Measurements from ENCODE around the gene OR1F1. TPM values are rescaled to one million over a fixed set of nuclear protein-coding genes. Genes with fewer than 3 reads are reported as not detected.
"Not testable (repeated sequence)": the region's sequence is repeated elsewhere in the genome, so short reads cannot be mapped to it uniquely, and the experiment has no call there.

The OR1F1 gene
- total and polyA plus RNA-seq, 11 donors: not detected

DNA sequence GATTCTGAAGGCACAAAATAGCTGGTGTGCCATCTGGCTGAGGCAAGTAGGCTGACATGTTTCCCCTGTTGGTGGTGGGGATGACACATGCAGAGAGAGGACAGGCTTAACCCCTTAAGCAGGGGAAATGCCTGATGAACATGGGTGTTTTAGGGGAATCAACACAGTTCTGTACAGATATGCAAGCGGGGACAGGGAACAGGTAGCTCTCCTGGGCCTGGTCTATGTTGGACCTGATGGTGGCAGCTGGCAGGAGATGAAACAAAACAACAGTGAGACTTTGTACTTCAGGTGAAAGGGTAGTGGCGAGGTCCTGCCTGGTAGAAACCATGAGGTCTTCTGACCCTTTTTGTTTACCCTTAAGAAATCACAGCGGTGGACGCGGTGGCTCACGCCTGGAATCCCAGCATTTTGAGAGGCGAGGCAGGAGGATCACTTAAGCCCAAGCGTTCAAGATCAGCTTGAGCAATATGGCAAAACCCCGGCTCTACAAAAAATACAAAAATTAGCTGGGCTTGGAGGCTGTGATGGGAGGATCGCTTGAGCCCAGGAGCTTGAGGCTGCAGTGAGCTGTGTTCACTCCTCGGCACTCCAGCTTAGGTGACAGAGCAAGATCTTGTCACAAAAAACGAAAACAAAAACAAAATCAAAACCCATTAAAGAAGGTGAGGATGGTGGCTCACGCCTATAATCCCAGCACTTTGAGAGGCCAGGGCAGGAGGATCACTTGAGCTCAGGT is 10.5 kb downstream of the OR1F1 start:
- Histone ChIP-seq H3K27ac (no peak overlapping the region), H3K9me3 (peaks cover 0 to 1% (median 0%) of the 10 kb centered on the region in 12 donors), H3K4me3 (no peak overlapping the region), H3K36me3 (no peaks in the 10 kb centered on the region), H3K27me3 (peaks cover 10 to 58% (median 30%) of the 10 kb centered on the region in 9 donors), H3K4me1 (no peaks in the 10 kb centered on the region)
- 71 to 84% (median 77%) methylated on average over 13 of the region's 13 CpGs for WGBS, 4 donors
- TF ChIP-seq, protein P1, sequence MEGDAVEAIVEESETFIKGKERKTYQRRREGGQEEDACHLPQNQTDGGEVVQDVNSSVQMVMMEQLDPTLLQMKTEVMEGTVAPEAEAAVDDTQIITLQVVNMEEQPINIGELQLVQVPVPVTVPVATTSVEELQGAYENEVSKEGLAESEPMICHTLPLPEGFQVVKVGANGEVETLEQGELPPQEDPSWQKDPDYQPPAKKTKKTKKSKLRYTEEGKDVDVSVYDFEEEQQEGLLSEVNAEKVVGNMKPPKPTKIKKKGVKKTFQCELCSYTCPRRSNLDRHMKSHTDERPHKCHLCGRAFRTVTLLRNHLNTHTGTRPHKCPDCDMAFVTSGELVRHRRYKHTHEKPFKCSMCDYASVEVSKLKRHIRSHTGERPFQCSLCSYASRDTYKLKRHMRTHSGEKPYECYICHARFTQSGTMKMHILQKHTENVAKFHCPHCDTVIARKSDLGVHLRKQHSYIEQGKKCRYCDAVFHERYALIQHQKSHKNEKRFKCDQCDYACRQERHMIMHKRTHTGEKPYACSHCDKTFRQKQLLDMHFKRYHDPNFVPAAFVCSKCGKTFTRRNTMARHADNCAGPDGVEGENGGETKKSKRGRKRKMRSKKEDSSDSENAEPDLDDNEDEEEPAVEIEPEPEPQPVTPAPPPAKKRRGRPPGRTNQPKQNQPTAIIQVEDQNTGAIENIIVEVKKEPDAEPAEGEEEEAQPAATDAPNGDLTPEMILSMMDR (IDR thresholded peaks at IDR 0.05): no peak
- no peak for TF ChIP-seq POLR2A (IDR thresholded peaks at IDR 0.05)
- intact Hi-C loops (cut with DNase I): loop anchor here in 1 of 10 donors (10.0 kb wide), 1 partner anchor 216 kb away; no protein-coding TSS in a partner anchor
- no peak for DNase-seq
- ATAC-seq: no peak

DNA sequence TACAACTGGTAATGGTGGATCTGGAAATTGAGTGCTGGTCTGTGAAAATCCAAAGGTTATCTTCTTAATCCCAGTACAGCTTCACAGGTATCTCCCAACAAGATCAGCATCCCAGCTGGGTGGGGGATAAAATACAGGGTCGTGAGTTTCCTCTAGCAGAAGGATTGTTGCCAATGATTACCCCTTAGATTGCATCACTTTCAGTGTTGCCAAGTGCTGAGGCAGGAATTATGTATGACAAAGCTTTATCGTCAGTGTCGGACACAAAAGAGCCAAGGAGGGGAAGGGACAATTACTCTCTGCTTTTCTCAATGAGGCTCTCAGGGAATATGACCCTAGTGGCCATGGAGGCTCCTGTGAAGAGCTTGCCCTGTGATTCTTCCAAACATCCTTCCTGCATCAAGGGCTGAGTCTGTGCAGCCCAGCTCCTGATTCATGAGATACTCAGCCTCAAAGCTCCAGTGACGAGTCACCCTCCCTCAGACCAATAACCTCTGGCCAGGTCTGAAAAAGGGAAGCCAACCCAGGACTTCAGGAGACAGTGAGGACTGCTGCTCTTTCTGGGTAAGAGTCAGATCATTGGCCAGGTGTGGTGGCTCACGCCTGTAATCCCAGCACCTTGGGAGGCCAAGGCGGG is 15.0 kb downstream of the OR1F1 start:
- no peak for DNase-seq
- H3K4me3 ChIP-seq: no peak overlapping the region
- peaks cover 0 to 23% (median 0%) of the 10 kb centered on the region in 9 donors for H3K27me3 ChIP-seq
- H3K4me1 ChIP-seq: no peaks in the 10 kb centered on the region
- no peak for ATAC-seq
- H3K27ac ChIP-seq: no peak overlapping the region
- H3K36me3 ChIP-seq: no peaks in the 10 kb centered on the region
- H3K9me3 ChIP-seq: peaks cover 0 to 24% (median 13%) of the 10 kb centered on the region in 12 donors
- 69 to 74% (median 70%) methylated on average over 4 to 6 of the region's 6 CpGs for WGBS, 4 donors
- TF ChIP-seq, protein P1 (IDR thresholded peaks at IDR 0.05): no peak
- TF ChIP-seq POLR2A (IDR thresholded peaks at IDR 0.05): no peak
- intact Hi-C loops (cut with DNase I): no loop called here

DNA sequence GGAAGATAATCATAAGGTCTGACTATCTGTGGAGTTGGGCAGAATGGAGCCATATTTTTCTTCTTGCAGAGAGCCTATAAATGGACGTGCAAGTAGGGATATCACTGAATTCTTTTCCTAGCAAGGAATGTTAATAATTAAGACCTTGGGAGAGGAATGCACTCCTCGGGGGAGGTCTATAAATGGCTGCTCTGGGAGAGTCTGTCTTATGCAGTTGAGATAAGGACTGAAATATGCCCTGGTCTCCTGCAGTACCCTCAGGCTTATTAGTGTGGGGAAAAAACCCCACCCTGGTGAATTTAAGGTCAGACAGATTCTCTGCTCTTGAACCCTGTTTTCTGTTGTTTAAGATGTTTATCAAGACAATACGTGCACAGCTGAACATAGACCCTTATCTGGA is 17.9 kb downstream of the OR1F1 start:
- ATAC-seq; H3K4me3 ChIP-seq; DNase-seq; H3K36me3 ChIP-seq; H3K27ac ChIP-seq; H3K4me1 ChIP-seq; intact Hi-C loops (cut with DNase I): not testable (repeated sequence)
- Histone ChIP-seq H3K9me3 (peaks cover 0 to 24% (median 13%) of the 10 kb centered on the region in 12 donors), H3K27me3 (peaks cover 0 to 26% (median 0%) of the 10 kb centered on the region in 9 donors)
- WGBS, 4 donors: 52 to 66% (median 57%) methylated on average over 3 of the region's 3 CpGs

DNA sequence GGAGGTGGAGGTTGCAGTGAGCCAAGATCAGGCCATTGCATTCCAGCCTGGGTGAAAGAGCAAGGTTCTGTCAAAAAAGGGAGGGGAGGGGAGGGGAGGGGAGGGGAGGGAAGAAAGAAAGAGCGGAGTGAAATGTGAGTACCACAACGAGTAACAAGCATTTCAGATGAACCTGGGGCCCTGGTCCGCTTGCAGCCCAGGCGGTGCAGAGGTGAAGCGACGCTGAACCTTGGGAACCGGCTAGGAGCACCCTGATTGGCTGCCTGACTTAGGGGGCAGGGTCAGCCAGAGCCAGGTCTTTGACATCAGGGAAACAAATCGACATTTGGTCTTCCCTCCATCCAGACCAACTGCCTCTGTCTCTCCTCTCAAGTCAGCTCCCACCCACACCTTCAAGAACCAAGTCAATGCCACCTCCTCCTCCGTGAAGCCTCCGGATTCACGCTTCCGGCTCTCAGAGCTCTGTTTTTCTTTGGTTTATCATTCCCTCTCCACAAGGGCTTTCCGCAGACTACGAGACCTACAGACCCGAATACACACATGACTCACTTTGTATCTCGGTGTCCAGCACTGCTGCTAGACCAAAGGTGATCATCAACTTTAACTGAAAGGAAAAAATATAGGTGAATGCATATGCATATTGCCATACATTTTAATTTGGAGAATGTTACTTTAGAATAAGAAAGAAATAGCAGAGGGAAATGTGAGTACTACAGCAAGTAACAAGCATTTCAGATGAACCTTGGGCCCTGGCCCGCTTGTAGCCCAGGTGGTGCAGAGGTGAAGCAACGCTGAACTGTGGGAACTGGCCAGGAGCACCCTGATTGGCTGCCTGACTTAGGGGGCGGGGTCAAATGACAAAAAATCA is 19.3 kb downstream of the OR1F1 start:
- no peaks in the 10 kb centered on the region for H3K36me3 ChIP-seq
- DNase-seq (no peak), ATAC-seq (no peak)
- H3K27ac ChIP-seq: no peak overlapping the region
- TF ChIP-seq, protein P1 (IDR thresholded peaks at IDR 0.05): no peak
- TF ChIP-seq POLR2A (IDR thresholded peaks at IDR 0.05): no peak
- no peak overlapping the region for H3K4me3 ChIP-seq
- intact Hi-C loops (cut with DNase I): no loop called here
- H3K4me1 ChIP-seq: no peaks in the 10 kb centered on the region
- H3K9me3 ChIP-seq: peaks cover 0 to 24% (median 13%) of the 10 kb centered on the region in 12 donors
- peaks cover 0 to 24% (median 0%) of the 10 kb centered on the region in 9 donors for H3K27me3 ChIP-seq
- WGBS, 4 donors: 65 to 76% (median 68%) methylated on average over 19 of the region's 19 CpGs
